ENCODE results near the gene SEMA3B. TPM values are rescaled to one million over a fixed set of nuclear protein-coding genes. Genes with fewer than 3 reads are reported as not detected.
"Not testable (repeated sequence)": the region's sequence is repeated elsewhere in the genome, so short reads cannot be mapped to it uniquely, and the experiment has no call there.

The SEMA3B gene
- total RNA-seq, 1 donor, result 23.3 TPM

DNA sequence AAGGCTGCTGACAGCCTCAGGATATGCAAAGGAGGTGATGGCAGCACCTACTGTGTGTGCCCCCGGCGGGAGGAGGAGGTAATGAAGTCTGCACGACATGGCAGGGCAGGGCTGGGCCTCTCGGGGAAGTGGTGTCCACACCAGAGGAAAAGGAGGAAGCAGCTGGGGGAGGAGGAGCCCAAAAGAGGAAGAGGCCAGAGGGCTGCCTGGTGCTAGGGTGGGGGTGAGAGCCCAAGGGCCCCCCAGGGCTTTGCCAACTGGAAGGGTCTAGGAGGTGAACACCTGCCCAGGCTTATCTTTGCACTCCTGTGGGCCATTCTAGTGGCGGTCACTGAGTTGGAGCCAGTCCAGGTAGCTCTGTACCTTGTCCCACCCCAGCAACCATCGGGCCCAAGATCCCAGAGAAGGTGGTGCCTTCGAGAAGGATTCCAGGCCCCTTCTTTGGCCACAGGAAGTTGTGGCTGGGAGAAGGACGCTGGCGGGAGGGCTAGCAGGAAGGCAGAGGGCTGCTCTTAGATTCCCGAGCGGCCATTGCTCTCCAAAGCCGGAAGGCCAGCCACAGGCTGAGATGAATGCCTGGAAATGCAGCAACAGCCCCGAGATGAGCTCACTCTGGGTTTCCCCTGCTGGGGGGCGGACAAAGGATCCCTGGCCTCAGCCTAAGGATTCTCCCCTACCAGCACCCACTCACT, 25.9 kb upstream of the SEMA3B start:
- DNase-seq (ENCODE audit: low read depth), result peak; percentile 55
- TF ChIP-seq, protein P1, sequence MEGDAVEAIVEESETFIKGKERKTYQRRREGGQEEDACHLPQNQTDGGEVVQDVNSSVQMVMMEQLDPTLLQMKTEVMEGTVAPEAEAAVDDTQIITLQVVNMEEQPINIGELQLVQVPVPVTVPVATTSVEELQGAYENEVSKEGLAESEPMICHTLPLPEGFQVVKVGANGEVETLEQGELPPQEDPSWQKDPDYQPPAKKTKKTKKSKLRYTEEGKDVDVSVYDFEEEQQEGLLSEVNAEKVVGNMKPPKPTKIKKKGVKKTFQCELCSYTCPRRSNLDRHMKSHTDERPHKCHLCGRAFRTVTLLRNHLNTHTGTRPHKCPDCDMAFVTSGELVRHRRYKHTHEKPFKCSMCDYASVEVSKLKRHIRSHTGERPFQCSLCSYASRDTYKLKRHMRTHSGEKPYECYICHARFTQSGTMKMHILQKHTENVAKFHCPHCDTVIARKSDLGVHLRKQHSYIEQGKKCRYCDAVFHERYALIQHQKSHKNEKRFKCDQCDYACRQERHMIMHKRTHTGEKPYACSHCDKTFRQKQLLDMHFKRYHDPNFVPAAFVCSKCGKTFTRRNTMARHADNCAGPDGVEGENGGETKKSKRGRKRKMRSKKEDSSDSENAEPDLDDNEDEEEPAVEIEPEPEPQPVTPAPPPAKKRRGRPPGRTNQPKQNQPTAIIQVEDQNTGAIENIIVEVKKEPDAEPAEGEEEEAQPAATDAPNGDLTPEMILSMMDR (IDR thresholded peaks at IDR 0.05; ENCODE audit: insufficient read depth, low read depth, low read length), result no peak
- no peak overlapping the region for H3K4me3 ChIP-seq (ENCODE audit: low read depth, low read length)

DNA sequence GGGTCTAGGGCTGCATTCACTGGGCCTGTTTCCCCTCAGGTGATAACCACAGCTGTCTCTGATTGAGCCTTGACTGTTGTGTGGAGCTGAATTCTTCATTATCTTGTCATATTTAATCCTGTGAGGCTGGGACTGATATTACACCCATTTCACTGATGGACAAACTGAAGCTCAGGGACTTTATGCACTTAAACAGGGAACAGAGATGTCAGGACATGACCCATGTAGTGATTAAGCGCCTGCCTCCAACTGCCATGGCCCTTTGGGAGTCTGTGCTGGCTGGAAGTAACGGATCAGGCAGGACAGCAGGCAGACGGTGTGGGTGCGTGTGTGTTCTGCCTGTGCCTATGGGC, 25.4 kb upstream of the SEMA3B start:
- no peak overlapping the region for H3K4me3 ChIP-seq (ENCODE audit: low read depth, low read length)
- DNase-seq (ENCODE audit: low read depth), result no peak
- TF ChIP-seq, protein P1 (IDR thresholded peaks at IDR 0.05; ENCODE audit: insufficient read depth, low read depth, low read length), result no peak

DNA sequence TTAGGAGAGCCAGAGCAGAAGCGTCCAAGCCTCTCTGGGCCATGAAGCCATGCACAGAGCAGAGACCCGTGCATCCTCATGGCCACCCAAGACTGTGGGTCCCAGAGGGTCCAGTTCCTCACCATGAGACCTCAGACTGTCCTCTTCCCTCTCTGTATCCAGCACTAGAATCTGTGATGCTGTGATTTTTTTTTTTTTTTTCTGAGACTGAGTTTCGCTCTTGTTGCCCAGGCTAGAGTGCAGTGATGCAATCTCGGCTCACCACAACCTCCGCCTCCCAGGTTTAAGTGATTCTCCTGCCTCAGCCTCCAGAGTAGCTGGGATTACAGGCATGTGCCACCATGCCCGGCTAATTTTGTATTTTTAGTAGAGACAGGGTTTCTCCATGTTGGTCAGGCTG, 24.1 kb upstream of the SEMA3B start:
- H3K4me3 ChIP-seq (ENCODE audit: low read depth, low read length); DNase-seq (ENCODE audit: low read depth): not testable (repeated sequence)

DNA sequence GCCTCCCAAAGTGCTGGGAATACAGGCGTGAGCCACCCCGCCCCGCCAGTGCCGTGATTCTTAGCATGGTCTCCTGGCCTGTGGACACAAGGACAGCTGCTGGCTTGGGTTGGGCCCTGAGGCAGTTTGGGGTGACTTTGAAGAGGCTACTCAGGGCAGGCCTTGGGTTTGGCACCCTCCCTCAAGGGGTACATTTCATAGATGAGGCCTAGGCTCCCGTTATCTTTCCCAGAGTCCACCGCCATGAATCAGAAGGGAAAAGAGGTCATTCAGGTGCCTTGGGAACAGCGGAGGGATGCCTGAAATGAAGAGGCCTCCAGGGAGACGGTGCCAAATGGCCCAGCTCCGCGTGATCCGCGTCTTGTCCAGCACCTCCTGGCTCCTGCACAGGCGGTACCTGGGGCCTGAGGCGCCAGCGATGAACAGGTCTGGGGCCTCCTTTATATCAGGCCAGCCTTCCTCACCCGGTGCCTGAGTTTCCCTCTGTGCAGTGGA, 23.6 kb upstream of the SEMA3B start:
- no peak for DNase-seq (ENCODE audit: low read depth)
- H3K4me3 ChIP-seq (ENCODE audit: low read depth, low read length), result no peak overlapping the region
- TF ChIP-seq, protein P1 (IDR thresholded peaks at IDR 0.05; ENCODE audit: insufficient read depth, low read depth, low read length), result no peak

DNA sequence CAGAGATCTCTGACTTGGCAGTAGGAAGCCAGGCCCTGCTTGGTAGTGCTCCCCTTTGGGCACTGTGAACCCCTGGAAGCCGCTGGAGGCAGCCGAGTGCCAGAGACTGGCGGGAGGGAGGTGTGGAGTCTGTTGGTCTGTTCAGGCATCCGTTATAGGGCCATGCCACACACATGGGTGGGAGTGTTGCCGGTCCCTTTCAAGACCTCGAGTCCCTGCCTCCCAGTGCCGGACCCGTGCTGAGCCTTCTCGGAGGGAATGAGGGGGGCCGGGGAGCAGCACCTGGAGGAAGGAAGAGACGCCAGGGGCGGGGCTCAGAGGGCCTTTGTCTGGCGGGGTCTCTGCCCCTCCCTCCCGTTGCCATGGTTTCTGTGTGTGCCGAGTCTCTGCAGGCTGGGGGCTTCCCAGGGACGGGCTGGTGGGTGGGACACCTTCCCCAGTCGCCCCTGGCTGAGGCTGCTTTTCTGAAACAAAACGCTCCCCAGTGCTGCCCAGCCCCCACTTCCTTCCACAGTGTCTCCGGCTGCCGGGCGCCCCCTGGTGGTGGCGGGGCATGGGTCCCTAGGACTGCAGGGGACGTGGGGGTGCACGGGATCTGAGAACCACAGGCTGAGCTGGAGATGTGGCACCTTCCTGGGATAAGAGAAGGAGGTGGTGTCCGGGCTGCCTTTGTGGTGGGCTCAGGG, 23.0 kb upstream of the SEMA3B start:
- TF ChIP-seq, protein P1 (IDR thresholded peaks at IDR 0.05; ENCODE audit: insufficient read depth, low read depth, low read length), result peak; percentile 99
- DNase-seq (ENCODE audit: low read depth), result peak; percentile 88
- H3K4me3 ChIP-seq (ENCODE audit: low read depth, low read length), result peak overlapping the region; percentile 51

DNA sequence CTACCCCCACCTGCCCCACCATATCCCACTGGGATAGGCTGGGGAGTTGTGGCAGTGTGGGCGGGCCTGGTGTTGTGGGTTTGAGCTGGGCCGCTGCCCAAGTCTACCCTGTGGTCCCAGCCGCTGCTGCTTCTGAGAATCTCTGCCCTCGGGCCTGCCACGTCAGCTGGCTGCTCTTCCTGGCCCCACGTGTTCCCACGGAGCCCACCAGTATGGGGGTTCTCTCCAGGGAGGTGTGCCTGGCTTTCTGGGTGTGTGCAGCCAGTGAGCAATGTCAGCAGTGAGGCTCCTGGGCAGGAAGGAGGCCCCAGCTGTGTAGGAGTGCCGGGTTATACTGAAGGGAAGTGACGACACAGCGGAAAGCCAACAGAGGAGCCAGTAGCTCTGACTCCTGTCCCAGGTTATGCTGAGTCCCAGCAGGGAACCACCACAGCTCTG, 22.4 kb upstream of the SEMA3B start:
- peak; percentile 81 for DNase-seq (ENCODE audit: low read depth)
- TF ChIP-seq, protein P1 (IDR thresholded peaks at IDR 0.05; ENCODE audit: insufficient read depth, low read depth, low read length), result no peak
- H3K4me3 ChIP-seq (ENCODE audit: low read depth, low read length), result no peak overlapping the region

DNA sequence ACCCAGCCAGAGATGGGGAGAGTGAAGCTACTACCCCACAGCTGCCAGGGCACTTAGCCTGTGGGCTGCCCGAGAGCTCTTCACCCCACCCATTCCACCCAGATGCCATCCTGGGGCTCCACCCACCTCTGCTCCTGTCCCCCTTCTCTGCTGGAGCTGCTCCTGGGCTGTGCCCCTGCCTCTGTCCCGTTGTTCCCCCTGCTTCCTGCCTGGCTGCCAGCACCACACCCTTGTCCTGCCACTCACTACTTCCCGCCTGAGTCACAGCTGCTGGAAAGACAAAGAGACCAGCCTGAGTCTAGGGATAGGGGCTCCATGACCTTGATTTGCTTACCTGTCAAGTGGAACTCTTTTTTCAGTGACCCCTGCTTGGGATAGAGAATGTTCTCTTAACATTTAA, 20.6 kb upstream of the SEMA3B start:
- TF ChIP-seq, protein P1 (IDR thresholded peaks at IDR 0.05; ENCODE audit: insufficient read depth, low read depth, low read length), result no peak
- no peak overlapping the region for H3K4me3 ChIP-seq (ENCODE audit: low read depth, low read length)
- no peak for DNase-seq (ENCODE audit: low read depth)

All from fibroblast of villous mesenchyme (primary cell).